Upper lobe of left lung (tissue), 6 donors: ENCODE measurements around the gene HOXA10. TPM values are rescaled to one million over a fixed set of nuclear protein-coding genes. Genes with fewer than 3 reads are reported as not detected.

Experiments
- ATAC-seq, 2 donors: fragments of 200-7000 bp; cut with Tn5 transposase; one replicate each; pipeline ENCODE4 v1.9.1; 2022; ENCODE audit warnings: mild to moderate bottlenecking in 2 of 2, moderate library complexity in 2 of 2; ENCODE audit not compliant: low FRiP score in 2 of 2
- DNase-seq, 2 donors: peaks; one replicate each; pipeline ENCODE4 v3.0.0-alpha.2; 2019 to 2020
- H3K27ac ChIP-seq, 4 donors: fragments of 200-600 bp; sonication (generic); one replicate each; pipeline ENCODE4 v1.5.1; 2016 to 2019
- H3K27me3 ChIP-seq, 4 donors: fragments of 200-600 bp; sonication (generic); one replicate each; pipeline ENCODE4 v1.5.1; 2017 to 2019
- H3K36me3 ChIP-seq, 4 donors: fragments of 200-600 bp; sonication (generic); one replicate each; pipeline ENCODE4 v1.5.1; 2016 to 2019
- H3K4me1 ChIP-seq, 4 donors: fragments of 200-600 bp; sonication (generic); one replicate each; pipeline ENCODE4 v1.5.1; 2018 to 2019
- H3K4me3 ChIP-seq, 4 donors: fragments of 200-600 bp; sonication (generic); one replicate each; pipeline ENCODE4 v1.5.1; 2017 to 2019; ENCODE audit warnings: mild to moderate bottlenecking in 2 of 4, moderate library complexity in 1 of 4
- H3K9me3 ChIP-seq, 4 donors: fragments of 200-600 bp; sonication (generic); one replicate each; pipeline ENCODE4 v1.5.1; 2018 to 2019
- CTCF ChIP-seq, 6 experiments: fragments of 450-650 bp in 4 of 6; fragments of 200-600 bp in 2 of 6; sonication (generic) in 2 of 6; IDR thresholded peaks; one replicate each; pipeline ENCODE4 v1.5.1; 2016 to 2019; ENCODE audit warnings: antibody characterized with exemption in 6 of 6
- EP300 ChIP-seq, 4 donors: sonication (generic); formaldehyde crosslinking; IDR thresholded peaks; one replicate each; pipeline ENCODE4 v1.5.1; 2017; ENCODE audit warnings: antibody characterized with exemption in 4 of 4, control low read depth in 2 of 4
- POLR2A ChIP-seq, 4 donors: fragments of 450-650 bp; IDR thresholded peaks; one replicate each; pipeline ENCODE4 v1.5.1; 2016 to 2017; ENCODE audit warnings: antibody characterized with exemption in 4 of 4, mild to moderate bottlenecking in 2 of 4
- POLR2AphosphoS5 ChIP-seq, 2 donors: sonication (generic); formaldehyde crosslinking; IDR thresholded peaks; one replicate each; pipeline ENCODE4 v1.5.1; 2017; ENCODE audit warnings: antibody characterized with exemption in 2 of 2
- WGBS, 2 donors: methylation state at CpG; one replicate each; pipeline ENCODE4 v1.1.5; 2017 to 2018; 5-methylcytosine and 5-hydroxymethylcytosine counted together
- total RNA-seq, 6 donors: library from RNA; depleted of rRNA in 4 of 6; stranded (reverse); fragments of >200 nt in 4 of 6; gene quantifications; one replicate each; pipeline versions ENCODE4 v1.1.0 to v1.2.1, GENCODE V29; 2016 to 2021
- donor health status: DM: no; HTN: no; CAD: no; lungs with moderate emphysema.
- donor health status: DM: no; HTN: yes; CAD: no; lungs with severe emphysema.

Gene HOXA10
- total RNA-seq, 6 donors from 2014 or later, result 0.15 to 0.24 TPM; not detected in 4

GRCh38 chr7:27201580-27202017, 27.5 kb upstream of the HOXA10 start:
- H3K9me3 ChIP-seq, result no peaks in the 10 kb centered on the region
- WGBS, 2 donors, result 11 to 24% methylated on average over 2 to 4 of the region's 4 CpGs
- H3K36me3 ChIP-seq, result no peaks in the 10 kb centered on the region
- no peak for DNase-seq
- H3K4me3 ChIP-seq, result peak overlapping the region in 2 of 4 donors; percentile 9 to 17
- H3K27me3 ChIP-seq, result peaks cover 6 to 94% (median 69%) of the 10 kb centered on the region in 4 donors
- ATAC-seq, result no peak
- H3K27ac ChIP-seq, result no peak overlapping the region
- TF ChIP-seq POLR2A (IDR thresholded peaks at IDR 0.05), result no peak
- no peak for TF ChIP-seq EP300 (IDR thresholded peaks at IDR 0.05)
- TF ChIP-seq CTCF (IDR thresholded peaks at IDR 0.05), result no peak
- H3K4me1 ChIP-seq, result peaks cover 34 to 53% (median 37%) of the 10 kb centered on the region in 4 donors

- peak; percentile 47 to 66 for ATAC-seq
- no peaks in the 10 kb centered on the region for H3K36me3 ChIP-seq
- peak overlapping the region in 2 of 4 donors; percentile 41 to 43 for H3K4me3 ChIP-seq
- TF ChIP-seq CTCF (IDR thresholded peaks at IDR 0.05), result no peak
- no peak for TF ChIP-seq POLR2AphosphoS5 (IDR thresholded peaks at IDR 0.05)
- no peak for TF ChIP-seq POLR2A (IDR thresholded peaks at IDR 0.05)
- TF ChIP-seq EP300 (IDR thresholded peaks at IDR 0.05), result no peak
- no peak for DNase-seq
- 9% methylated on average over 6 to 14 of the region's 14 CpGs for WGBS, 2 donors
- H3K27me3 ChIP-seq, result peaks cover 6 to 94% (median 69%) of the 10 kb centered on the region in 4 donors
- no peak overlapping the region for H3K27ac ChIP-seq
- peaks cover 34 to 53% (median 37%) of the 10 kb centered on the region in 4 donors for H3K4me1 ChIP-seq
- H3K9me3 ChIP-seq, result no peaks in the 10 kb centered on the region
Observed at GRCh38 chr7:27200761-27201579, 26.9 kb upstream of the HOXA10 start.

GRCh38 chr7:27199849-27200760, 26.0 kb upstream of the HOXA10 start, which contains the start of gene HOXA13:
Gene HOXA13 (minus strand): TSS chr7:27200091. CDS start chr7:27200077, 14 bp downstream.
- 0 to 6% methylated on average over 3 to 37 of the region's 99 CpGs for WGBS, 2 donors
- Histone ChIP-seq H3K27me3 (peaks cover 6 to 93% (median 66%) of the 10 kb centered on the region in 4 donors), H3K4me3 (peak within 1 kb of the TSS in 3 of 4 donors; percentile 29 to 43 (median 41)), H3K4me1 (peaks cover 28 to 47% (median 33%) of the 10 kb centered on the region in 4 donors), H3K9me3 (no peaks in the 10 kb centered on the region), H3K27ac (no peak within 1 kb of the TSS), H3K36me3 (no peaks in the 10 kb centered on the region)
- DNase-seq (peak in 1 of 2 donors; percentile 84), ATAC-seq (peak in 1 of 2 donors; percentile 52)
- TF ChIP-seq POLR2AphosphoS5 (IDR thresholded peaks at IDR 0.05), result no peak
- no peak for TF ChIP-seq CTCF (IDR thresholded peaks at IDR 0.05)
- TF ChIP-seq EP300 (IDR thresholded peaks at IDR 0.05), result no peak
- TF ChIP-seq POLR2A (IDR thresholded peaks at IDR 0.05), result no peak

- H3K4me3 ChIP-seq, result peak overlapping the region in 3 of 4 donors; percentile 29 to 43 (median 32)
- H3K27me3 ChIP-seq, result peaks cover 6 to 92% (median 59%) of the 10 kb centered on the region in 4 donors
- TF ChIP-seq EP300 (IDR thresholded peaks at IDR 0.05), result no peak
- TF ChIP-seq CTCF (IDR thresholded peaks at IDR 0.05), result peak in 1 of 6 experiments; percentile 19
- no peaks in the 10 kb centered on the region for H3K36me3 ChIP-seq
- no peak overlapping the region for H3K27ac ChIP-seq
- peak in 1 of 2 donors; percentile 88 for DNase-seq
- no peaks in the 10 kb centered on the region for H3K9me3 ChIP-seq
- 6 to 9% methylated on average over 24 to 31 of the region's 93 CpGs for WGBS, 2 donors
- H3K4me1 ChIP-seq, result peaks cover 24 to 41% (median 29%) of the 10 kb centered on the region in 4 donors
- peak in 1 of 2 donors; percentile 10 for ATAC-seq
Observed at GRCh38 chr7:27198871-27199801, 25.0 kb upstream of the HOXA10 start.
